Measurements from ENCODE around the gene UBXN2A.

- TF ChIP-seq CTCF (IDR thresholded peaks at IDR 0.05) (no peak), POLR2A (IDR thresholded peaks at IDR 0.05) (no peak)
Observed at GRCh38 chr2:24008672-24009366, 68.6 kb downstream of the UBXN2A start.

Measured in right lobe of liver (tissue), 4 donors.